H9 (cell line): ENCODE data around the gene HOXB6. TPM values are rescaled to one million over a fixed set of nuclear protein-coding genes. Genes with fewer than 3 reads are reported as not detected.

Experiments
- DNase-seq: peaks from one replicate; pipeline ENCODE4 v3.0.0-alpha.2; 2017
- H2AFZ ChIP-seq: one replicate; pipeline ENCODE4 v1.6.1; 2013; ENCODE audit warnings: mild to moderate bottlenecking, low read length, control low read depth, moderate library complexity
- H2AK5ac ChIP-seq: 2 replicates; pipeline ENCODE4 v1.6.1; 2013; ENCODE audit warnings: low read length, control low read depth, mixed read lengths; ENCODE audit not compliant: insufficient read length
- H2BK120ac ChIP-seq: one replicate; pipeline ENCODE4 v1.6.1; 2013; ENCODE audit warnings: low read depth, mild to moderate bottlenecking, low read length, control low read depth, inconsistent platforms; ENCODE audit not compliant: poor library complexity, severe bottlenecking
- H2BK12ac ChIP-seq: 2 replicates; pipeline ENCODE4 v1.6.1; 2013; ENCODE audit warnings: low read length, control low read depth, mixed read lengths, low read depth; ENCODE audit not compliant: insufficient read length
- H2BK15ac ChIP-seq: 2 replicates; pipeline ENCODE4 v1.6.1; 2013; ENCODE audit warnings: low read depth, low read length, control low read depth
- H2BK20ac ChIP-seq: one replicate; pipeline ENCODE4 v1.6.1; 2013; ENCODE audit warnings: low read depth, mild to moderate bottlenecking, low read length, control low read depth, inconsistent platforms; ENCODE audit not compliant: poor library complexity, severe bottlenecking
- H2BK5ac ChIP-seq: 2 replicates; pipeline ENCODE4 v1.6.1; 2013; ENCODE audit warnings: low read length, control low read depth, mixed read lengths; ENCODE audit not compliant: insufficient read length
- H3K14ac ChIP-seq: 2 replicates; pipeline ENCODE4 v1.6.1; 2013; ENCODE audit warnings: low read length, control low read depth; ENCODE audit not compliant: insufficient read depth
- H3K18ac ChIP-seq: 2 replicates; pipeline ENCODE4 v1.6.1; 2013; ENCODE audit warnings: low read depth, mild to moderate bottlenecking, mixed read lengths, low read length, control low read depth; ENCODE audit not compliant: insufficient read length
- H3K23ac ChIP-seq: 2 replicates; pipeline ENCODE4 v1.6.1; 2013; ENCODE audit warnings: low read length, control low read depth, mixed read lengths, low read depth; ENCODE audit not compliant: insufficient read length
- H3K23me2 ChIP-seq: 2 replicates; pipeline ENCODE4 v1.6.1; 2013; ENCODE audit warnings: low read depth, mild to moderate bottlenecking, mixed read lengths, low read length, control low read depth; ENCODE audit not compliant: insufficient read length, poor library complexity, severe bottlenecking
- H3K27ac ChIP-seq: 2 replicates; pipeline ENCODE4 v1.5.1; 2013; ENCODE audit warnings: low read length, control low read depth, mixed read lengths, low read depth; ENCODE audit not compliant: insufficient read length
- H3K27me3 ChIP-seq: 2 replicates; pipeline ENCODE4 v1.6.1; 2013; ENCODE audit warnings: low read length, control low read depth, inconsistent platforms; ENCODE audit not compliant: insufficient read depth
- H3K4ac ChIP-seq: 2 replicates; pipeline ENCODE4 v1.6.1; 2013; ENCODE audit warnings: low read depth, mild to moderate bottlenecking, control low read depth, inconsistent platforms, low read length, moderate library complexity
- H3K4me1 ChIP-seq: 2 replicates; pipeline ENCODE4 v1.6.1; 2013; ENCODE audit warnings: low read length, control low read depth, inconsistent platforms; ENCODE audit not compliant: insufficient read depth
- H3K4me2 ChIP-seq: 2 replicates; pipeline ENCODE4 v1.6.1; 2013; ENCODE audit warnings: low read length, control low read depth, mixed read lengths; ENCODE audit not compliant: insufficient read length, insufficient read depth
- H3K56ac ChIP-seq: 2 replicates; pipeline ENCODE4 v1.6.1; 2013; ENCODE audit warnings: low read depth, mild to moderate bottlenecking, mixed read lengths, low read length, control low read depth; ENCODE audit not compliant: insufficient read length
- H3K79me1 ChIP-seq: 2 replicates; pipeline ENCODE4 v1.6.1; 2013; ENCODE audit warnings: low read depth, mild to moderate bottlenecking, moderate library complexity, low read length, control low read depth, inconsistent platforms; ENCODE audit not compliant: insufficient read depth, poor library complexity, severe bottlenecking
- H3K79me2 ChIP-seq: 2 replicates; pipeline ENCODE4 v1.6.1; 2013; ENCODE audit warnings: low read length, control low read depth, inconsistent platforms; ENCODE audit not compliant: insufficient read depth
- H3K9ac ChIP-seq: 2 replicates; pipeline ENCODE4 v1.6.1; 2013; ENCODE audit warnings: low read length, control low read depth, mixed read lengths; ENCODE audit not compliant: insufficient read length; ENCODE audit errors: extremely low read depth
- H3K9me3 ChIP-seq: one replicate; pipeline ENCODE4 v1.6.1; 2013; ENCODE audit warnings: low read depth, low read length, inconsistent platforms; ENCODE audit not compliant: control insufficient read depth
- H3T11ph ChIP-seq: one replicate; pipeline ENCODE4 v1.6.1; 2013; ENCODE audit warnings: mild to moderate bottlenecking, low read length, control low read depth, inconsistent platforms
- H4K20me1 ChIP-seq: one replicate; pipeline ENCODE4 v1.6.1; 2013; ENCODE audit not compliant: control insufficient read depth, insufficient read length, insufficient read depth
- H4K5ac ChIP-seq: 2 replicates; pipeline ENCODE4 v1.6.1; 2013; ENCODE audit warnings: low read depth, mild to moderate bottlenecking, mixed read lengths, low read length, control low read depth; ENCODE audit not compliant: insufficient read length
- H4K8ac ChIP-seq: replicated peaks from 2 replicates; pipeline ENCODE4 v1.6.1; 2013; ENCODE audit warnings: low read length, control low read depth, mixed read lengths, low read depth; ENCODE audit not compliant: insufficient read length
- H4K91ac ChIP-seq: 2 replicates; pipeline ENCODE4 v1.6.1; 2013; ENCODE audit warnings: low read depth, mild to moderate bottlenecking, moderate library complexity, mixed read lengths, low read length, control low read depth; ENCODE audit not compliant: insufficient read length
- H3K27ac Mint-ChIP-seq, 3 experiments: 2 replicates in 2 of 3; 3 replicates in 1 of 3; pipeline ENCODE4 v1.8.0; 2020 to 2021; ENCODE audit warnings: mixed read lengths in 3 of 3, mild to moderate bottlenecking in 1 of 3, moderate library complexity in 1 of 3
- H3K27me3 Mint-ChIP-seq: 2 replicates; pipeline ENCODE4 v1.8.0; 2021; ENCODE audit warnings: low read depth, mild to moderate bottlenecking, moderate library complexity, mixed read lengths
- H3K36me3 Mint-ChIP-seq, 3 experiments: 2 replicates in 2 of 3; 3 replicates in 1 of 3; pipeline ENCODE4 v1.8.0; 2020 to 2021; ENCODE audit warnings: low read depth in 3 of 3, mixed read lengths in 3 of 3; ENCODE audit not compliant: insufficient read depth in 1 of 3
- H3K4me1 Mint-ChIP-seq, 2 experiments: 2 replicates each; pipeline ENCODE4 v1.8.0; 2020; ENCODE audit warnings: mixed read lengths in 2 of 2
- H3K4me3 Mint-ChIP-seq, 2 experiments: 2 replicates in 1 of 2; 3 replicates in 1 of 2; pipeline ENCODE4 v1.8.0; 2020 to 2021; ENCODE audit warnings: mild to moderate bottlenecking in 2 of 2, mixed read lengths in 2 of 2, moderate library complexity in 1 of 2
- H3K9me3 Mint-ChIP-seq, 2 experiments: 2 replicates in 1 of 2; 3 replicates in 1 of 2; pipeline ENCODE4 v1.8.0; 2020; ENCODE audit warnings: mild to moderate bottlenecking in 2 of 2, mixed read lengths in 2 of 2, moderate library complexity in 1 of 2
- WGBS: extraction: QIAGEN DNeasy Blood & Tissue Kit; methylation state at CpG from one replicate; pipeline ENCODE4 v1.1.7; 2013; ENCODE audit warnings: missing lambda C conversion rate, low lambda C conversion rate, mixed read lengths; ENCODE audit not compliant: insufficient read length; ENCODE audit errors: extremely low coverage; 5-methylcytosine and 5-hydroxymethylcytosine counted together
- total RNA-seq: library from RNA; stranded (reverse); gene quantifications from 2 replicates; pipeline ENCODE4 v1.2.1, GENCODE V29; 2021
- TF ChIP-seq, protein P1 (sequence below): fragments of 200-600 bp; sonication (generic); conservative IDR thresholded peaks from 3 replicates; pipeline ENCODE4 v1.8.0; 2021; ENCODE audit warnings: antibody characterized with exemption, mild to moderate bottlenecking

HOXB6 gene
- total RNA-seq, 1 experiment from 2014 or later = not detected

DNA sequence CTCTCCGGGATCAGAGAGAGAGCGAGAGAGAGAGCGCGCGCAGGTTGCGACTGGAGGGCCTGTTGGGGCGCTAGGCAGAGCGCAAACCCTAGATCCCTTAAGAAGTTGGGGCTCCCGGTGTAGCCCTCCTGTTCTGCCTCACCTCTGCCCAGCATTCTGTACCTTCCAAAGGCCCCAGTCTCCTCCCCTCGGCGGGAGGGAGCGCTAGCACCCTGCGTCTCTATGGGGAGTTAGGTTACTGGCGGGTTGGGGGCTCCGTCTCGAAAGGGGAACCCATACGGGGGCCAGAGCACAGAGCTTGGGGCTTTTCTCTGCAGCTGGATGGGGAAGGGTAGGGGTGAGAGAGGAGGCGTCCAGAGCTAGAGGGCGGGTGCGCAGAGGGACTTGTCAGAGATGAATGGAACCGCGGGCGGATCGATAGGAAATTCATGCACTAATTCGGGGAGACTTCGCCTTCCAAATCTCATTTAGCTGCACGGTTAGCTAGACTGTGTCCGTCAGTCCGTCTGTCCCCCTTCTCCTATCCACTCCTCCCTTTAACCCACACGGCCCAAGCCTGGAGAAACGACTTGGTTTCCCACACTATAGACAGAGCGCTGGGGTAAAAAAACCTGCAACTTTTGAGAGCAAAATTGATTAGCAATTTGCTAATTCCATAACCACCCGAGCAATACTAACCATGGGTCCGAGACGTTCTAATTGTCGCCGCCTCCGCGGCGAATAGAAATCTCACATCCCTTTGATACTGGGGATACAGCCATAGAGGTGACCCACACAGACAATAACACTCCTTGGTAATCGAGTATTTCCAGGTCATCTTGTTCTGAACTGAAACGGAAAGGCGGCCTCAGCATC is 25.9 kb downstream of the HOXB6 start:
- H3K18ac ChIP-seq = no peak overlapping the region
- H4K20me1 ChIP-seq = no peaks in the 10 kb centered on the region
- H3K4ac ChIP-seq = no peak overlapping the region
- no peaks in the 10 kb centered on the region for H3K23me2 ChIP-seq
- no peaks in the 10 kb centered on the region for H3K79me1 ChIP-seq
- H3K14ac ChIP-seq = no peak overlapping the region
- WGBS = no CpG with 5 or more reads among the region's 43 CpGs
- TF ChIP-seq, protein P1, sequence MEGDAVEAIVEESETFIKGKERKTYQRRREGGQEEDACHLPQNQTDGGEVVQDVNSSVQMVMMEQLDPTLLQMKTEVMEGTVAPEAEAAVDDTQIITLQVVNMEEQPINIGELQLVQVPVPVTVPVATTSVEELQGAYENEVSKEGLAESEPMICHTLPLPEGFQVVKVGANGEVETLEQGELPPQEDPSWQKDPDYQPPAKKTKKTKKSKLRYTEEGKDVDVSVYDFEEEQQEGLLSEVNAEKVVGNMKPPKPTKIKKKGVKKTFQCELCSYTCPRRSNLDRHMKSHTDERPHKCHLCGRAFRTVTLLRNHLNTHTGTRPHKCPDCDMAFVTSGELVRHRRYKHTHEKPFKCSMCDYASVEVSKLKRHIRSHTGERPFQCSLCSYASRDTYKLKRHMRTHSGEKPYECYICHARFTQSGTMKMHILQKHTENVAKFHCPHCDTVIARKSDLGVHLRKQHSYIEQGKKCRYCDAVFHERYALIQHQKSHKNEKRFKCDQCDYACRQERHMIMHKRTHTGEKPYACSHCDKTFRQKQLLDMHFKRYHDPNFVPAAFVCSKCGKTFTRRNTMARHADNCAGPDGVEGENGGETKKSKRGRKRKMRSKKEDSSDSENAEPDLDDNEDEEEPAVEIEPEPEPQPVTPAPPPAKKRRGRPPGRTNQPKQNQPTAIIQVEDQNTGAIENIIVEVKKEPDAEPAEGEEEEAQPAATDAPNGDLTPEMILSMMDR = no peak
- no peak overlapping the region for H4K5ac ChIP-seq
- no peak overlapping the region for H3K27ac ChIP-seq
- Mint-ChIP-seq H3K27me3 (peaks cover 59% of the 10 kb centered on the region), H3K36me3 (no peaks in the 10 kb centered on the region; a peak in 2 of 7 replicates), H3K27ac (no peak overlapping the region), H3K4me3 (peak overlapping the region in 1 of 2 experiments; percentile 59; a peak in 4 of 5 replicates), H3K4me1 (peaks cover 2 to 31% of the 10 kb centered on the region in 2 experiments), H3K9me3 (peaks cover 7 to 19% of the 10 kb centered on the region in 2 experiments; a peak in 4 of 5 replicates)
- no peak overlapping the region for H3K4me2 ChIP-seq
- no peak overlapping the region for H2BK15ac ChIP-seq
- no peak overlapping the region for H2AK5ac ChIP-seq
- no peak overlapping the region for H3K23ac ChIP-seq
- H3T11ph ChIP-seq = no peak overlapping the region
- H2AFZ ChIP-seq = no peak overlapping the region
- H3K4me1 ChIP-seq = no peaks in the 10 kb centered on the region
- H2BK12ac ChIP-seq = no peak overlapping the region
- H3K56ac ChIP-seq = no peak overlapping the region
- H3K9ac ChIP-seq = no peak overlapping the region
- H2BK5ac ChIP-seq = no peak overlapping the region
- H2BK20ac ChIP-seq = no peak overlapping the region
- DNase-seq = no peak
- H3K79me2 ChIP-seq = no peaks in the 10 kb centered on the region
- H3K9me3 ChIP-seq = no peaks in the 10 kb centered on the region
- peaks cover 96% of the 10 kb centered on the region for H3K27me3 ChIP-seq
- H4K91ac ChIP-seq = no peak overlapping the region
- no peak overlapping the region for H2BK120ac ChIP-seq
- H4K8ac ChIP-seq = no peak overlapping the region
